ENCODE data around the gene CALM1.

CALM1 gene

GRCh38 chr14:90429754-90430153, 32.9 kb downstream of the CALM1 start:
- no peak overlapping the region for H3K4me3 ChIP-seq (ENCODE audit: control insufficient read depth, low read depth, low read length)
- DNase-seq (ENCODE audit: low read depth) = no peak
- TF ChIP-seq, protein P1, sequence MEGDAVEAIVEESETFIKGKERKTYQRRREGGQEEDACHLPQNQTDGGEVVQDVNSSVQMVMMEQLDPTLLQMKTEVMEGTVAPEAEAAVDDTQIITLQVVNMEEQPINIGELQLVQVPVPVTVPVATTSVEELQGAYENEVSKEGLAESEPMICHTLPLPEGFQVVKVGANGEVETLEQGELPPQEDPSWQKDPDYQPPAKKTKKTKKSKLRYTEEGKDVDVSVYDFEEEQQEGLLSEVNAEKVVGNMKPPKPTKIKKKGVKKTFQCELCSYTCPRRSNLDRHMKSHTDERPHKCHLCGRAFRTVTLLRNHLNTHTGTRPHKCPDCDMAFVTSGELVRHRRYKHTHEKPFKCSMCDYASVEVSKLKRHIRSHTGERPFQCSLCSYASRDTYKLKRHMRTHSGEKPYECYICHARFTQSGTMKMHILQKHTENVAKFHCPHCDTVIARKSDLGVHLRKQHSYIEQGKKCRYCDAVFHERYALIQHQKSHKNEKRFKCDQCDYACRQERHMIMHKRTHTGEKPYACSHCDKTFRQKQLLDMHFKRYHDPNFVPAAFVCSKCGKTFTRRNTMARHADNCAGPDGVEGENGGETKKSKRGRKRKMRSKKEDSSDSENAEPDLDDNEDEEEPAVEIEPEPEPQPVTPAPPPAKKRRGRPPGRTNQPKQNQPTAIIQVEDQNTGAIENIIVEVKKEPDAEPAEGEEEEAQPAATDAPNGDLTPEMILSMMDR (IDR thresholded peaks at IDR 0.05; ENCODE audit: control insufficient read depth, insufficient read depth, low read depth, low read length, missing control alignments) = no peak

DNA sequence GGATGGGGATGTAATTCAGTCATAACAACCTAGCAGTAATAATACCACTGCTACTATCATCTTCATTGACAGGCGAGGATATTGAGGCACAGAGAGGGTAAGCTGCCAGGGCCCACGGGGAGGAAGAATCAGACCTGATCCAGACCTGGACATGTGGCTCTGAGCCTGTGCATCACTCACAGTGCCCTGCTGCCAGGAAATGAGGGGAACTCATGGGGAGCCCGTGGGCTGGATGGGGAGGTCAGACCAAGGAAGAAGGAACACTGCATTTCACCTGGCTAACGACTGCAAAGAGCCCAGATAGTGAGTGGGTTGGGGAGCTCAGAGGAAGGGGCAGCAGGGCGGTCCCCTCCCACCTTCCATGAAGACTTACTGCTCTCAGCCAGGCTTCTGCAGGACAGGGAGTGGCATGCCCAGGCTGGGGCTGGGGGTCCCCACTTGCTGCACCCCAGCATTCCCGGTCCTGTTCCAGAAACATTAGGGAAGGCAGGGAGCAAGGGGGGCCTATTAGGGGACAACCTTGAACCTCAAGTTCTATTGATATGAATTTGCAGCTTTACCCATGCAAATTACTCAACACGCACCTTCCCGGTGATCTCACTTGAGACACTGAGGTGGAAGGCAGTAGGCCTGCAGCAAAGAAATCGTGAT, 37.7 kb downstream of the CALM1 start:
- no peak overlapping the region for H3K4me3 ChIP-seq (ENCODE audit: control insufficient read depth, low read depth, low read length)
- TF ChIP-seq, protein P1 (IDR thresholded peaks at IDR 0.05; ENCODE audit: control insufficient read depth, insufficient read depth, low read depth, low read length, missing control alignments) = no peak
- no peak for DNase-seq (ENCODE audit: low read depth)

GRCh38 chr14:90438841-90439240, 42.0 kb downstream of the CALM1 start:
- DNase-seq (ENCODE audit: low read depth) = no peak
- TF ChIP-seq, protein P1 (IDR thresholded peaks at IDR 0.05; ENCODE audit: control insufficient read depth, insufficient read depth, low read depth, low read length, missing control alignments) = no peak
- no peak overlapping the region for H3K4me3 ChIP-seq (ENCODE audit: control insufficient read depth, low read depth, low read length)

DNA sequence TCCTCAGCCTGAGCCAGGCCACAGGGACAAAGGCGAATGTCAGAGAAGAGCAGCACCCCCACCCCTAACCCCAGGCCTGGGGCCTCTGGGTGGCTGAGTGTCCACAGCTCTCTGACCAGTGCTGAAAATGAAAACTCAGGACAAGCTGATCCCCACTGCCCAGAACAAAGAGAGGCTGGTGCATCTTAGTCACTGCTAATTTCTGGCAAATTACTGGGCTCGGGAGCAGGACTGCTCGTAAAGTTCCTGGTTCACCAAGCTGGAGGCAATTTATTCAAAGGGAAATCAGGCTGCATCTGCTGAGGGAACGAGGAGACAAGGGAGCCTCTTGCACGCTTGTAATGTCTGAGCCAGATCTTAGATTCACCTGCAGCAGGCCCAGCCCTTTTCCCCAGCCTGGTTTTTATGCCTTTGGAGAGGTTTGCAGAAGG, 43.2 kb downstream of the CALM1 start:
- H3K4me3 ChIP-seq (ENCODE audit: control insufficient read depth, low read depth, low read length) = no peak overlapping the region
- peak; percentile 33 for DNase-seq (ENCODE audit: low read depth)
- TF ChIP-seq, protein P1 (IDR thresholded peaks at IDR 0.05; ENCODE audit: control insufficient read depth, insufficient read depth, low read depth, low read length, missing control alignments) = no peak

DNA sequence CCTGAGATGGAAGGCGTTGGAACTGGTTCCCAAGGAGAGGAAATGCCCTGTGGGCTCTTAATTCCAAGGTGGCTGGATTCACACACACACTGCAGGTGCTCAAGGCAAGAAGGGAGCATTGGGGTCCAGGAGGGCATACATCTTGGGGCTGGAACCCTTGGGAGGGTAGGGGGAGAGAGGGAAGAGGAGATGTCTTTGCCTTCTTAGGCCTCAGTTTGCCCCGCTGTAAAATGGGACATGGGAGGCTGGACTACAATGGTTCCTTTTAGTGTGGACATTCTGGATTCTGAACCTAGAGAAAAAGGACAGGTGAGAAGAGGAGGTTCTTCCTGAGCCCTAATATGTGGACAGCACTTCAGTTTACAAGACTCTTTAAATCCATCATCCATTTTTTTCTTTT, 43.8 kb downstream of the CALM1 start:
- TF ChIP-seq, protein P1 (IDR thresholded peaks at IDR 0.05; ENCODE audit: control insufficient read depth, insufficient read depth, low read depth, low read length, missing control alignments) = no peak
- H3K4me3 ChIP-seq (ENCODE audit: control insufficient read depth, low read depth, low read length) = no peak overlapping the region
- DNase-seq (ENCODE audit: low read depth) = no peak

DNA sequence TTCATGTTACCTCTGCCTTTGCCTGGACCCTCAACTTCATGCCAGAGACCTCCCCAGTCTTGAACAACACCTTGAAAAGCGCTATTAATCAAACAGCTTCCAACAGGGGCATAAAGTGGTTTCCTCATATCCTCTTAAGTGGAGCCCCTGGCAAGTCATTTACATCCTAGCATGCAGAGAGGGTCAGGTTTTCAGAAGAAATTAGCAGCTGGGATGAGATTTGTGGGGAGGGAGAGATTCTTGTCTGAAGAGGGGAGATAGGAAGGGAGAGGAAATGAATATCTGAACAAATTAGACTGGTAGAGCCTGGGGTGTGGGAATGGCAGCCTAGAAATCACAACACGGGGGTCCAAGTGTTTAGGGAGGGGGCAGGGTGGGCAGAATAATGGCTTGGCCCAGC, 45.6 kb downstream of the CALM1 start:
- no peak overlapping the region for H3K4me3 ChIP-seq (ENCODE audit: control insufficient read depth, low read depth, low read length)
- TF ChIP-seq, protein P1 (IDR thresholded peaks at IDR 0.05; ENCODE audit: control insufficient read depth, insufficient read depth, low read depth, low read length, missing control alignments) = no peak
- no peak for DNase-seq (ENCODE audit: low read depth)
